Mesothelial cell of epicardium (in vitro differentiated cells): ENCODE data around the gene BIRC6. TPM values are rescaled to one million over a fixed set of nuclear protein-coding genes. Genes with fewer than 3 reads are reported as not detected.
A peak's percentile ranks its signal among the peaks of the same experiment; 100 is the strongest.

Source experiments
- DNase-seq, 2 experiments: peaks; one replicate each; pipeline ENCODE4 v3.0.0; 2021; ENCODE audit warnings: low spot score in 2 of 2; ENCODE audit not compliant: unreplicated experiment in 2 of 2
- H3K27ac Mint-ChIP-seq: 2 replicates; pipeline ENCODE4 v1.8.0; 2021; ENCODE audit warnings: mixed read lengths
- H3K27me3 Mint-ChIP-seq: 2 replicates; pipeline ENCODE4 v1.8.0; 2021; ENCODE audit warnings: low read depth, mixed read lengths
- H3K36me3 Mint-ChIP-seq: 2 replicates; pipeline ENCODE4 v1.8.0; 2021; ENCODE audit warnings: mixed read lengths
- H3K4me1 Mint-ChIP-seq: 2 replicates; pipeline ENCODE4 v1.8.0; 2021; ENCODE audit warnings: mixed read lengths
- H3K4me3 Mint-ChIP-seq: 2 replicates; pipeline ENCODE4 v1.8.0; 2021; ENCODE audit warnings: mild to moderate bottlenecking, moderate library complexity, mixed read lengths
- H3K9me3 Mint-ChIP-seq: 2 replicates; pipeline ENCODE4 v1.8.0; 2021; ENCODE audit warnings: mixed read lengths
- CTCF ChIP-seq: fragments of 200-600 bp; sonication (generic); IDR thresholded peaks from one replicate; pipeline ENCODE4 v1.5.0; 2021; ENCODE audit warnings: antibody characterized with exemption; ENCODE audit not compliant: unreplicated experiment
- total RNA-seq: library from RNA; stranded (reverse); gene quantifications from 3 replicates; pipeline ENCODE4 v1.2.1, GENCODE V29; 2021

BIRC6 gene
- total RNA-seq, 1 donor from 2014 or later, result 112 TPM

GRCh38 chr2:32611366-32611765 lies 254.5 kb downstream of the BIRC6 start:
- no peak for DNase-seq
- H3K4me3 Mint-ChIP-seq, result no peak overlapping the region
- H3K27me3 Mint-ChIP-seq, result no peaks in the 10 kb centered on the region
- H3K4me1 Mint-ChIP-seq, result no peaks in the 10 kb centered on the region
- no peaks in the 10 kb centered on the region for H3K9me3 Mint-ChIP-seq
- H3K27ac Mint-ChIP-seq, result no peak overlapping the region
- TF ChIP-seq CTCF, result no peak
- peaks cover 38% of the 10 kb centered on the region for H3K36me3 Mint-ChIP-seq

GRCh38 chr2:32611771-32612170 lies 254.9 kb downstream of the BIRC6 start:
- Mint-ChIP-seq H3K4me1 (no peaks in the 10 kb centered on the region), H3K9me3 (no peaks in the 10 kb centered on the region), H3K27ac (no peak overlapping the region), H3K27me3 (no peaks in the 10 kb centered on the region), H3K36me3 (peaks cover 40% of the 10 kb centered on the region), H3K4me3 (no peak overlapping the region)
- no peak for TF ChIP-seq CTCF
- DNase-seq, result no peak

- DNase-seq, result no peak
- Mint-ChIP-seq H3K27me3 (no peaks in the 10 kb centered on the region), H3K4me1 (no peaks in the 10 kb centered on the region), H3K4me3 (no peak overlapping the region), H3K36me3 (peaks cover 31% of the 10 kb centered on the region), H3K27ac (no peak overlapping the region), H3K9me3 (no peaks in the 10 kb centered on the region)
- TF ChIP-seq CTCF, result no peak
Measured at GRCh38 chr2:32614084-32614483, 257.3 kb downstream of the BIRC6 start.

DNA sequence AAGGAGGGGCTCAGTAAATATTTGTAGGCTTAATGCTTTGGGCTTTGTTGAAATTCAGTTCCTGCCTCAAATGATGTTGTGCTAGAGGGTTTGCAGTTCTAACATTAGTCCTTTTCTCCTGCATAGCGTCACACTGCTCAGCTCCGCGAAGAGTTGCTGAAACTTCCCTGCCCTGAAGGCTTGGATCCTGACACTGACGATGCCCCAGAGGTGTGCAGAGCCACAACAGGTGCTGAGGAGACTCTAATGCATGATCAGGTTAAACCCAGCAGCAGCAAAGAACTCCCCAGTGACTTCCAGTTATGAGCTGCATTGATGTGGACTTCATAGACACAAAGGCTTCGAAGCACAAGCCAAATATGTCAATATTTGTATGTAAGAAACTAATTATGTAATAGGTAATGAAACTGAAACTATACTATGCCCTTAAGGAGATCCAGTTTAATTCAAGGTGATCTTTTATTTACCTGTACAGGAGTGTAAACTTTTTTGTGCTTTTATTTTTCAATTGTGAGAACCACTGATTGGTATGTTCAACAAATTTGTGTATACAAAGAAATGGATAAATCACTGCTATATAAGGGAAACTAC lies 260.9 kb downstream of the BIRC6 start:
- H3K4me3 Mint-ChIP-seq, result no peak overlapping the region
- no peak for TF ChIP-seq CTCF
- no peak for DNase-seq
- H3K4me1 Mint-ChIP-seq, result no peaks in the 10 kb centered on the region
- peaks cover 35% of the 10 kb centered on the region for H3K36me3 Mint-ChIP-seq
- H3K27me3 Mint-ChIP-seq, result no peaks in the 10 kb centered on the region
- no peaks in the 10 kb centered on the region for H3K9me3 Mint-ChIP-seq
- H3K27ac Mint-ChIP-seq, result no peak overlapping the region

DNA sequence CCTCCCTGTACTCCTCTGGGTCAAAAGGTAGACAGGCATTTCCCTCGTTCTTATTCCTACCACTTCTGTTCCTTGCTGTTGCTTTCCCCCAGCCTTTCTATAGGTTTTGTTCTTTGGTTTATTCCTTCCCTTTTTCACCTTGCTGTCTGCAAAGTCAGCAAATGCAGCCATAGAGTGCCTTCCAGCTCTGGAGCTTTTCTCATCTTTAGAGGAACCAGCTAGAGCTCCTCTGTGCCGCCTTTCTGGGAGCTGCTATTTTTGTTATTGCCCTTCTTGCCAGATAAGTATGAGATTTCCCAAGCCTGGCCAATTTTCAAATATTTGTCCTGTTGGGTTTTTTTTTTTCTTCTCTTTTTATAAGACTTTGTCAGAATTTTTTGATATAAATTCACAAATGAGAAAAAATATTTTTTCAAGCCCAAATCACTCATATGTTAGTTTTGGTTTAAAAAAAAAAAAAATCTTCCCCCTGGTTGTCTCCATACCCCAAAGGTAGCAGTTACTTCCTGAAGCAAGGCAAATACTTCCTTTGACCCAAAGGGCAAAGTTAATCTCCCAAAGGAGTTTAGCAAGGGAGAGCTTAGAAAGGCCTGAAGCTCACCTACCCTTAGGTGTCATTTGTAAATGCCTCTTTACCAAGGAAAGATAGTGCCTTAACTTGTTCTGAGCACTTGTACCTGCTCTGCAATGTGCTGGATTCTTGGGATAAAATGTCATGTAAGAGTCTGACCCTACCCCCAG lies 265.9 kb downstream of the BIRC6 start:
- peaks cover 7% of the 10 kb centered on the region for H3K27me3 Mint-ChIP-seq
- peaks cover 18% of the 10 kb centered on the region for H3K36me3 Mint-ChIP-seq
- H3K9me3 Mint-ChIP-seq, result no peaks in the 10 kb centered on the region
- no peak for TF ChIP-seq CTCF
- DNase-seq, result no peak
- H3K4me1 Mint-ChIP-seq, result peaks cover 6% of the 10 kb centered on the region
- peak overlapping the region; percentile 48 for H3K27ac Mint-ChIP-seq
- H3K4me3 Mint-ChIP-seq, result no peak overlapping the region
